ENCODE measurements around the gene OPN1SW.

- TF ChIP-seq POLR2A (IDR thresholded peaks at IDR 0.05) (no peak), CTCF (IDR thresholded peaks at IDR 0.05) (no peak)
These were observed 36.2 kb upstream of the OPN1SW start for GRCh38 chr7:128811631-128812430.
